GM23338 (cell line): ENCODE measurements around the gene MDGA2.

Experiments used
- CREB1 ChIP-seq: fragments of 250-450 bp; sonication (Bioruptor Pico); IDR thresholded peaks from 2 replicates; pipeline ENCODE4 v1.5.0; 2020; ENCODE audit warnings: low read depth, mild to moderate bottlenecking, moderate library complexity
- EZH2 ChIP-seq: fragments of 200-600 bp; sonication (generic); IDR thresholded peaks from one replicate; pipeline ENCODE4 v1.8.0; 2017; ENCODE audit warnings: antibody characterized with exemption, mild to moderate bottlenecking, low read depth; ENCODE audit not compliant: unreplicated experiment
- EZH2phosphoT487 ChIP-seq: fragments of 200-600 bp; sonication (generic); IDR thresholded peaks from one replicate; pipeline ENCODE4 v1.8.1; 2018; ENCODE audit warnings: antibody characterized with exemption; ENCODE audit not compliant: unreplicated experiment
- JUNB ChIP-seq: IDR thresholded peaks from one replicate; pipeline ENCODE4 v1.6.1; 2016; ENCODE audit warnings: antibody characterized with exemption; ENCODE audit not compliant: unreplicated experiment
- NANOG ChIP-seq: IDR thresholded peaks from 2 replicates; pipeline ENCODE4 v1.6.1; 2016; ENCODE audit warnings: antibody characterized with exemption, borderline replicate concordance
- POLR2AphosphoS5 ChIP-seq: IDR thresholded peaks from 2 replicates; pipeline ENCODE4 v1.6.1; 2016; ENCODE audit warnings: antibody characterized with exemption, low read depth
- REST ChIP-seq: IDR thresholded peaks from one replicate; pipeline ENCODE4 v1.6.1; 2018; ENCODE audit warnings: antibody characterized with exemption; ENCODE audit not compliant: unreplicated experiment
- STAT1 ChIP-seq: IDR thresholded peaks from one replicate; pipeline ENCODE4 v1.6.1; 2016; ENCODE audit warnings: antibody characterized with exemption; ENCODE audit not compliant: unreplicated experiment
- ZNF462 ChIP-seq: fragments of 250-450 bp; sonication (Bioruptor Pico); IDR thresholded peaks from 2 replicates; pipeline ENCODE4 v1.5.0; 2020; ENCODE audit warnings: mild to moderate bottlenecking, moderate library complexity
- TF ChIP-seq, protein P1 (sequence below), 2 experiments: fragments of 200-600 bp in 1 of 2; sonication (generic) in 1 of 2; conservative IDR thresholded peaks; 2 replicates each; pipeline versions ENCODE4 v1.5.1 to v1.6.1; 2016 to 2017; ENCODE audit warnings: antibody characterized with exemption in 2 of 2, low read depth in 2 of 2, mild to moderate bottlenecking in 2 of 2, moderate library complexity in 1 of 2
- TF ChIP-seq, protein P2 (sequence below): IDR thresholded peaks from 2 replicates; pipeline ENCODE4 v1.6.1; 2016; ENCODE audit warnings: antibody characterized with exemption

GRCh38 chr14:47637753-47638152 is 37.7 kb downstream of the MDGA2 start:
- TF ChIP-seq, protein P1, sequence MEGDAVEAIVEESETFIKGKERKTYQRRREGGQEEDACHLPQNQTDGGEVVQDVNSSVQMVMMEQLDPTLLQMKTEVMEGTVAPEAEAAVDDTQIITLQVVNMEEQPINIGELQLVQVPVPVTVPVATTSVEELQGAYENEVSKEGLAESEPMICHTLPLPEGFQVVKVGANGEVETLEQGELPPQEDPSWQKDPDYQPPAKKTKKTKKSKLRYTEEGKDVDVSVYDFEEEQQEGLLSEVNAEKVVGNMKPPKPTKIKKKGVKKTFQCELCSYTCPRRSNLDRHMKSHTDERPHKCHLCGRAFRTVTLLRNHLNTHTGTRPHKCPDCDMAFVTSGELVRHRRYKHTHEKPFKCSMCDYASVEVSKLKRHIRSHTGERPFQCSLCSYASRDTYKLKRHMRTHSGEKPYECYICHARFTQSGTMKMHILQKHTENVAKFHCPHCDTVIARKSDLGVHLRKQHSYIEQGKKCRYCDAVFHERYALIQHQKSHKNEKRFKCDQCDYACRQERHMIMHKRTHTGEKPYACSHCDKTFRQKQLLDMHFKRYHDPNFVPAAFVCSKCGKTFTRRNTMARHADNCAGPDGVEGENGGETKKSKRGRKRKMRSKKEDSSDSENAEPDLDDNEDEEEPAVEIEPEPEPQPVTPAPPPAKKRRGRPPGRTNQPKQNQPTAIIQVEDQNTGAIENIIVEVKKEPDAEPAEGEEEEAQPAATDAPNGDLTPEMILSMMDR (conservative IDR thresholded peaks at IDR 0.05; ENCODE audit: low read depth in 2 of 2) = no peak
- TF ChIP-seq JUNB (no peak), EZH2 (no peak), POLR2AphosphoS5 (no peak), EZH2phosphoT487 (no peak), NANOG (no peak), ZNF462 (CRISPR knock-in tag) (no peak), REST (no peak), STAT1 (no peak), CREB1 (no peak)
- TF ChIP-seq, protein P2, sequence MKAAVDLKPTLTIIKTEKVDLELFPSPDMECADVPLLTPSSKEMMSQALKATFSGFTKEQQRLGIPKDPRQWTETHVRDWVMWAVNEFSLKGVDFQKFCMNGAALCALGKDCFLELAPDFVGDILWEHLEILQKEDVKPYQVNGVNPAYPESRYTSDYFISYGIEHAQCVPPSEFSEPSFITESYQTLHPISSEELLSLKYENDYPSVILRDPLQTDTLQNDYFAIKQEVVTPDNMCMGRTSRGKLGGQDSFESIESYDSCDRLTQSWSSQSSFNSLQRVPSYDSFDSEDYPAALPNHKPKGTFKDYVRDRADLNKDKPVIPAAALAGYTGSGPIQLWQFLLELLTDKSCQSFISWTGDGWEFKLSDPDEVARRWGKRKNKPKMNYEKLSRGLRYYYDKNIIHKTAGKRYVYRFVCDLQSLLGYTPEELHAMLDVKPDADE = no peak
